Tibial nerve (tissue), 4 donors: ENCODE measurements around the gene CDY2A. TPM values are rescaled to one million over a fixed set of nuclear protein-coding genes. Genes with fewer than 3 reads are reported as not detected.
"Not testable (repeated sequence)": the region's sequence is repeated elsewhere in the genome, so short reads cannot be mapped to it uniquely, and the experiment has no call there.

ENCODE experiments used
- DNase-seq, 2 donors: peaks; one replicate each; pipeline ENCODE4 v3.0.0-alpha.2; 2019; ENCODE audit warnings: low spot score in 2 of 2
- H3K27ac ChIP-seq, 4 donors: fragments of 200-600 bp; sonication (generic) in 3 of 4; one replicate each; pipeline ENCODE4 v1.5.1; 2017 to 2019; ENCODE audit warnings: mild to moderate bottlenecking in 1 of 4
- H3K27me3 ChIP-seq, 2 donors: fragments of 200-600 bp; sonication (generic) in 1 of 2; one replicate each; pipeline versions ENCODE4 v1.5.1 to v1.6.0; 2017 to 2019
- H3K36me3 ChIP-seq, 3 donors: fragments of 200-600 bp; sonication (generic); one replicate each; pipeline ENCODE4 v1.5.1; 2018 to 2019
- H3K4me1 ChIP-seq, 4 donors: fragments of 200-600 bp; sonication (generic) in 3 of 4; one replicate each; pipeline ENCODE4 v1.5.1; 2017 to 2019
- H3K4me3 ChIP-seq, 4 donors: fragments of 200-600 bp; sonication (generic) in 3 of 4; one replicate each; pipeline ENCODE4 v1.5.1; 2017 to 2019; ENCODE audit warnings: mild to moderate bottlenecking in 1 of 4, moderate library complexity in 1 of 4
- H3K9me3 ChIP-seq, 4 donors: fragments of 200-600 bp; sonication (generic) in 3 of 4; one replicate each; pipeline ENCODE4 v1.5.1; 2017 to 2019
- WGBS, 2 donors: methylation state at CpG; one replicate each; pipeline ENCODE4 v1.1.5; 2018; 5-methylcytosine and 5-hydroxymethylcytosine counted together
- total RNA-seq, 4 donors: library from RNA; depleted of rRNA; stranded (reverse); fragments of >200 nt; gene quantifications; one replicate each; pipeline ENCODE4 v1.1.0, GENCODE V29; 2016

CDY2A gene
- not detected for total RNA-seq

GRCh38 chrY:18025487-18025886 lies at the start of gene CDY2A:
TSS of gene CDY2A (plus strand) at chrY:18025787. CDS start at chrY:18026115, 328 bp downstream.
- DNase-seq, H3K36me3 ChIP-seq, H3K27me3 ChIP-seq, H3K4me1 ChIP-seq, H3K4me3 ChIP-seq, H3K9me3 ChIP-seq, H3K27ac ChIP-seq: not testable (repeated sequence)
- no CpG with 5 or more reads among the region's 2 CpGs for WGBS, 2 donors

- not testable (repeated sequence) for H3K27ac ChIP-seq, H3K4me3 ChIP-seq, H3K4me1 ChIP-seq
Measured at GRCh38 chrY:17997586-17997985, 28.0 kb upstream of the CDY2A start.

GRCh38 chrY:17998266-17998665 lies 27.3 kb upstream of the CDY2A start:
- not testable (repeated sequence) for H3K9me3 ChIP-seq, DNase-seq, H3K27ac ChIP-seq, H3K4me3 ChIP-seq, H3K27me3 ChIP-seq, H3K4me1 ChIP-seq, H3K36me3 ChIP-seq
- whole genome bisulfite sequencing, 2 donors, result no CpG with 5 or more reads among the region's 2 CpGs

More at GRCh38 chrY:17997586-17997985, 28.0 kb upstream of the CDY2A start:
- not testable (repeated sequence) for DNase-seq, H3K9me3 ChIP-seq, H3K27me3 ChIP-seq, H3K36me3 ChIP-seq
- WGBS, 2 donors, result no CpG with 5 or more reads among the region's 3 CpGs

GRCh38 chrY:18023897-18024296 lies 1.7 kb upstream of the CDY2A start:
- not testable (repeated sequence) for H3K4me1 ChIP-seq, DNase-seq, H3K36me3 ChIP-seq, H3K9me3 ChIP-seq, H3K4me3 ChIP-seq, H3K27ac ChIP-seq, H3K27me3 ChIP-seq
- no CpG with 5 or more reads among the region's 2 CpGs for WGBS, 2 donors

- H3K36me3 ChIP-seq, H3K4me1 ChIP-seq, DNase-seq, H3K4me3 ChIP-seq, H3K9me3 ChIP-seq, H3K27ac ChIP-seq, H3K27me3 ChIP-seq: not testable (repeated sequence)
- WGBS, 2 donors, result no CpG with 5 or more reads among the region's 1 CpG
Measured at GRCh38 chrY:18028845-18029244, 3.3 kb downstream of the CDY2A start.

GRCh38 chrY:18030178-18030577 lies 4.6 kb downstream of the CDY2A start:
- not testable (repeated sequence) for H3K4me1 ChIP-seq, H3K36me3 ChIP-seq, H3K27me3 ChIP-seq, H3K27ac ChIP-seq, H3K4me3 ChIP-seq, H3K9me3 ChIP-seq, DNase-seq
- no CpG with 5 or more reads among the region's 3 CpGs for WGBS, 2 donors

- no CpG with 5 or more reads among the region's 3 CpGs for WGBS, 2 donors
Measured at GRCh38 chrY:18034100-18034814, 8.7 kb downstream of the CDY2A start.

GRCh38 chrY:18034864-18035263 lies 9.3 kb downstream of the CDY2A start:
- not testable (repeated sequence) for H3K27ac ChIP-seq, H3K4me1 ChIP-seq, H3K36me3 ChIP-seq, H3K27me3 ChIP-seq, H3K4me3 ChIP-seq, H3K9me3 ChIP-seq, DNase-seq
- no CpG with 5 or more reads among the region's 3 CpGs for WGBS, 2 donors

More at GRCh38 chrY:18034100-18034814, 8.7 kb downstream of the CDY2A start:
- not testable (repeated sequence) for H3K4me3 ChIP-seq, H3K36me3 ChIP-seq, H3K27ac ChIP-seq, H3K9me3 ChIP-seq, H3K27me3 ChIP-seq, DNase-seq, H3K4me1 ChIP-seq

- H3K4me1 ChIP-seq, H3K27ac ChIP-seq, DNase-seq, H3K36me3 ChIP-seq, H3K27me3 ChIP-seq, H3K4me3 ChIP-seq, H3K9me3 ChIP-seq: not testable (repeated sequence)
- WGBS, 2 donors, result no CpG with 5 or more reads among the region's 3 CpGs
Measured at GRCh38 chrY:18044990-18045389, 19.4 kb downstream of the CDY2A start.

- H3K27me3 ChIP-seq, H3K4me3 ChIP-seq, H3K36me3 ChIP-seq, DNase-seq, H3K27ac ChIP-seq, H3K9me3 ChIP-seq, H3K4me1 ChIP-seq: not testable (repeated sequence)
- no CpG with 5 or more reads among the region's 10 CpGs for WGBS, 2 donors
Measured at GRCh38 chrY:18048149-18049040, 22.8 kb downstream of the CDY2A start.

- not testable (repeated sequence) for DNase-seq, H3K36me3 ChIP-seq, H3K9me3 ChIP-seq, H3K4me1 ChIP-seq, H3K4me3 ChIP-seq, H3K27me3 ChIP-seq, H3K27ac ChIP-seq
- no CpG with 5 or more reads among the region's 4 CpGs for WGBS, 2 donors
Measured at GRCh38 chrY:18049061-18049460, 23.5 kb downstream of the CDY2A start.

- H3K4me3 ChIP-seq, H3K36me3 ChIP-seq, H3K4me1 ChIP-seq, DNase-seq, H3K9me3 ChIP-seq, H3K27me3 ChIP-seq, H3K27ac ChIP-seq: not testable (repeated sequence)
- no CpG with 5 or more reads among the region's 3 CpGs for WGBS, 2 donors
Measured at GRCh38 chrY:18056473-18056872, 30.9 kb downstream of the CDY2A start.

GRCh38 chrY:18073464-18073863 lies 47.9 kb downstream of the CDY2A start:
- H3K4me1 ChIP-seq, H3K9me3 ChIP-seq, DNase-seq, H3K36me3 ChIP-seq, H3K27me3 ChIP-seq, H3K27ac ChIP-seq, H3K4me3 ChIP-seq: not testable (repeated sequence)
- no CpG with 5 or more reads among the region's 12 CpGs for WGBS, 2 donors
